SK-N-SH (cell line): Measurements from ENCODE around the gene PTPN6. TPM values are rescaled to one million over a fixed set of nuclear protein-coding genes. Genes with fewer than 3 reads are reported as not detected.

Experiments
- CTCF ChIA-PET: fragments of 300-600, 350-600 bp; formaldehyde crosslinking; extraction: SDS; loops from one replicate; lab custom pipeline; 2021; lab: Yijun Ruan, JAX
- POLR2A ChIA-PET: fragments of 350-600 bp; sonication (Branson Sonifier 250); formaldehyde crosslinking; extraction: SDS; loops from one replicate; lab custom pipeline; 2020; ENCODE audit warnings: antibody characterized with exemption, inconsistent platforms; lab: Yijun Ruan, JAX
- DNase-seq: peaks from one replicate; pipeline ENCODE4 v3.0.0; 2012
- H2AFZ ChIP-seq: fragments of 200-600 bp; sonication (generic); 2 replicates; pipeline ENCODE4 v1.8.1; 2016; ENCODE audit warnings: antibody characterized with exemption, mild to moderate bottlenecking, low read depth
- H3F3A ChIP-seq: fragments of 200-600 bp; sonication (generic); replicated peaks from 2 replicates; pipeline ENCODE3; 2016; ENCODE audit warnings: antibody characterized with exemption, mild to moderate bottlenecking; ENCODE audit not compliant: insufficient read depth
- H3K27ac ChIP-seq, 2 experiments: fragments of 200-500 bp in 1 of 2; fragments of 200-600 bp in 1 of 2; sonication (Bioruptor generic) in 1 of 2; sonication (generic), shearing (Covaris generic) in 1 of 2; 2 replicates each; pipeline versions ENCODE4 v1.5.1 to v1.6.1; 2014 to 2016; ENCODE audit warnings: low read depth in 2 of 2, inconsistent platforms in 1 of 2, low read length in 1 of 2, mild to moderate bottlenecking in 1 of 2, mixed read lengths in 1 of 2
- H3K27me3 ChIP-seq: fragments of 200-600 bp; sonication (generic), shearing (Covaris generic); 2 replicates; pipeline ENCODE4 v1.6.1; 2016; ENCODE audit warnings: mixed run types; ENCODE audit not compliant: insufficient read depth
- H3K36me3 ChIP-seq, 2 experiments: fragments of 200-500 bp in 1 of 2; fragments of 200-600 bp in 1 of 2; sonication (Bioruptor generic) in 1 of 2; sonication (generic) in 1 of 2; replicated peaks in 1 of 2; 2 replicates each; pipeline versions ENCODE3 to v1.5.1; 2014 to 2016; ENCODE audit warnings: low read length in 1 of 2, mild to moderate bottlenecking in 1 of 2; ENCODE audit not compliant: insufficient read depth in 2 of 2, control insufficient read depth in 1 of 2
- H3K4me1 ChIP-seq, 2 experiments: fragments of 200-500 bp in 1 of 2; fragments of 200-600 bp in 1 of 2; sonication (Bioruptor generic) in 1 of 2; sonication (generic), shearing (Covaris generic) in 1 of 2; 2 replicates each; pipeline versions ENCODE4 v1.5.1 to v1.6.1; 2014 to 2016; ENCODE audit warnings: low read depth in 1 of 2, low read length in 1 of 2, mixed run types in 1 of 2; ENCODE audit not compliant: insufficient read depth in 2 of 2, control insufficient read depth in 1 of 2
- H3K4me2 ChIP-seq: fragments of 200-600 bp; sonication (generic), shearing (Covaris generic); 2 replicates; pipeline ENCODE4 v1.6.1; 2017; ENCODE audit warnings: mixed run types
- H3K4me3 ChIP-seq, 2 experiments: fragments of 200-500 bp in 1 of 2; fragments of 200-600 bp in 1 of 2; sonication (Bioruptor generic) in 1 of 2; sonication (generic), shearing (Covaris generic) in 1 of 2; 2 replicates each; pipeline versions ENCODE4 v1.5.1 to v1.8.1; 2014 to 2016; ENCODE audit warnings: low read depth in 2 of 2, inconsistent platforms in 1 of 2, low read length in 1 of 2, mild to moderate bottlenecking in 1 of 2, mixed read lengths in 1 of 2, moderate library complexity in 1 of 2
- H3K79me2 ChIP-seq: fragments of 200-600 bp; sonication (generic); 2 replicates; pipeline ENCODE4 v1.8.1; 2017; ENCODE audit warnings: mild to moderate bottlenecking; ENCODE audit not compliant: insufficient read depth
- H3K9ac ChIP-seq: fragments of 200-600 bp; sonication (generic); 2 replicates; pipeline ENCODE4 v1.6.1; 2017; ENCODE audit warnings: mixed run types
- H3K9me2 ChIP-seq: fragments of 200-600 bp; sonication (generic); 2 replicates; pipeline ENCODE4 v1.6.1; 2017; ENCODE audit warnings: mixed run types
- H3K9me3 ChIP-seq: fragments of 200-600 bp; sonication (generic); 2 replicates; pipeline ENCODE4 v1.6.1; 2017; ENCODE audit warnings: mixed run types, mild to moderate bottlenecking, moderate library complexity
- H4K20me1 ChIP-seq: fragments of 200-600 bp; sonication (generic); 2 replicates; pipeline ENCODE4 v1.6.1; 2017; ENCODE audit warnings: mild to moderate bottlenecking, mixed run types; ENCODE audit not compliant: insufficient read depth
- CHD2 ChIP-seq: fragments of 150-350 bp; IDR thresholded peaks from 2 replicates; pipeline ENCODE4 v1.6.1; 2018; ENCODE audit warnings: low read length; ENCODE audit not compliant: partially characterized antibody
- EP300 ChIP-seq, 2 experiments: IDR thresholded peaks; 2 replicates each; pipeline versions ENCODE4 v1.4.0 to v1.6.1; 2012; ENCODE audit warnings: borderline replicate concordance in 1 of 2, low read depth in 1 of 2, low read length in 1 of 2
- EZH2phosphoT487 ChIP-seq: fragments of 200-600 bp; sonication (generic); IDR thresholded peaks from 2 replicates; pipeline ENCODE4 v1.6.1; 2017; ENCODE audit warnings: low read depth, mixed run types, mild to moderate bottlenecking, antibody characterized with exemption, moderate library complexity, borderline replicate concordance
- FOSL2 ChIP-seq: IDR thresholded peaks from 2 replicates; pipeline ENCODE4 v1.4.0; 2012; ENCODE audit warnings: low read depth, mild to moderate bottlenecking, moderate library complexity, borderline replicate concordance
- FOXJ3 ChIP-seq: sonication (generic); formaldehyde crosslinking; IDR thresholded peaks from 2 replicates; pipeline ENCODE4 v1.5.1; 2020; ENCODE audit warnings: mild to moderate bottlenecking, missing genetic modification reagents
- GATA2 ChIP-seq: sonication (generic); formaldehyde crosslinking; IDR thresholded peaks from 2 replicates; pipeline ENCODE4 v1.5.0; 2020; ENCODE audit warnings: mild to moderate bottlenecking, missing genetic modification reagents
- JUND ChIP-seq: IDR thresholded peaks from 2 replicates; pipeline ENCODE4 v1.4.0; 2012
- MEF2A ChIP-seq: IDR thresholded peaks from 2 replicates; pipeline ENCODE4 v1.4.0; 2012; ENCODE audit warnings: low read depth, borderline replicate concordance
- MXI1 ChIP-seq: IDR thresholded peaks from 2 replicates; pipeline ENCODE4 v1.6.1; 2012; ENCODE audit warnings: mild to moderate bottlenecking, low read depth, low read length, improper control_type of control experiment
- NFIC ChIP-seq: IDR thresholded peaks from 2 replicates; pipeline ENCODE4 v1.4.0; 2012; ENCODE audit warnings: borderline replicate concordance
- NRF1 ChIP-seq: IDR thresholded peaks from 2 replicates; pipeline ENCODE4 v1.6.1; 2012; ENCODE audit warnings: low read depth, mild to moderate bottlenecking, low read length
- POLR2AphosphoS5 ChIP-seq: IDR thresholded peaks from 2 replicates; pipeline ENCODE4 v1.6.1; 2012; ENCODE audit warnings: low read depth, low read length
- RFX5 ChIP-seq: IDR thresholded peaks from 2 replicates; pipeline ENCODE4 v1.6.1; 2012; ENCODE audit warnings: mild to moderate bottlenecking, improper control_type of control experiment, low read length
- RXRA ChIP-seq: IDR thresholded peaks from 2 replicates; pipeline ENCODE4 v1.4.0; 2012; ENCODE audit warnings: low read depth, mild to moderate bottlenecking, borderline replicate concordance
- TCF12 ChIP-seq: IDR thresholded peaks from 2 replicates; pipeline ENCODE4 v1.4.0; 2012
- WGBS: methylation state at CpG from one replicate; pipeline ENCODE4 v1.1.6; 2017; ENCODE audit warnings: low lambda C conversion rate; 5-methylcytosine and 5-hydroxymethylcytosine counted together
- polyA plus RNA-seq, 3 experiments: library from polyadenylated mRNA; depleted of rRNA; stranded (reverse); fragments of >200 nt; gene quantifications; 2 replicates each; pipeline ENCODE4 v1.2.3, GENCODE V29; 2012
- TF ChIP-seq, protein P1 (sequence below): IDR thresholded peaks from 2 replicates; pipeline ENCODE4 v1.6.1; 2012; ENCODE audit warnings: mild to moderate bottlenecking, low read depth, low read length, moderate library complexity
- TF ChIP-seq, protein P2 (sequence below): IDR thresholded peaks from 2 replicates; pipeline ENCODE4 v1.4.0; 2012; ENCODE audit warnings: low read depth
- TF ChIP-seq, protein P3 (sequence below): fragments of 150-350 bp; IDR thresholded peaks from 2 replicates; pipeline ENCODE4 v1.6.1; 2016; ENCODE audit warnings: mild to moderate bottlenecking, low read depth, low read length
- TF ChIP-seq, protein P4 (sequence below): IDR thresholded peaks from 2 replicates; pipeline ENCODE4 v1.4.0; 2012; ENCODE audit warnings: low read depth, borderline replicate concordance
- TF ChIP-seq, protein P5 (sequence below): IDR thresholded peaks from 2 replicates; pipeline ENCODE4 v1.4.0; 2012; ENCODE audit warnings: low read depth, borderline replicate concordance

The PTPN6 gene
- polyA plus RNA-seq, 1 of the 3 experiments (the other 2 are of a cell fraction), result 0.12 TPM

DNA sequence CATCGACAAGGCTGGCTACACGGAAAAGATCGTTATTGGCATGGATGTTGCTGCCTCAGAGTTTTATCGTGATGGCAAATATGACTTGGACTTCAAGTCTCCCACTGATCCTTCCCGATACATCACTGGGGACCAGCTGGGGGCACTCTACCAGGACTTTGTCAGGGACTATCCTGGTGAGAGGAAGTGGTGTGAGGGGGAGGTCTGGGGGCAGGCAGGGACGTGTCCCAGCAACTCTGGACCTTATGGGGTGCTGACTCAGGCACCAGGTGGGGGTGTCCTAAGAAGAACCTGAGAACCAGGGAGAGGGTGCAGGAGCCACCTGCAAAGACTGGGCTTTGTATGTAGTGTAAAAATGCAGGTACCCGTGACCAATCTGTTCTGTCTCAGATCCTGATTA is 31.6 kb upstream of the PTPN6 start:
- H3K79me2 ChIP-seq, result peaks cover 13% of the 10 kb centered on the region; the same call in 1 of the 2 replicates
- H3K9ac ChIP-seq, result no peak overlapping the region
- no peak overlapping the region for H2AFZ ChIP-seq
- ChIA-PET CTCF (interaction anchor here (1.2 to 8.2 kb wide), 5 partner anchors 17 to 51 kb away, joined by 3 to 134 read pairs (median 7); partner anchors contain the start of genes C12orf57 and SPSB2), POLR2A (interaction anchor here (2.2 kb wide), 1 partner anchor 24 kb away, joined by 6 read pairs; the partner anchor contains the start of genes C12orf57 and RNU7-1)
- H3K4me3 ChIP-seq, result no peak overlapping the region
- H3K9me2 ChIP-seq, result no peaks in the 10 kb centered on the region
- TF ChIP-seq NFIC (no peak), NRF1 (no peak), MEF2A (no peak), JUND (no peak), EP300 (IDR thresholded peaks at IDR 0.05; ENCODE audit: borderline replicate concordance in 1 of 2, low read depth in 1 of 2, low read length in 1 of 2) (no peak), CHD2 (no peak), RFX5 (no peak), MXI1 (no peak), EZH2phosphoT487 (no peak), TCF12 (no peak), GATA2 (CRISPR knock-in tag) (no peak), FOXJ3 (CRISPR knock-in tag) (no peak), RXRA (no peak), FOSL2 (no peak), POLR2AphosphoS5 (no peak)
- TF ChIP-seq, protein P1, sequence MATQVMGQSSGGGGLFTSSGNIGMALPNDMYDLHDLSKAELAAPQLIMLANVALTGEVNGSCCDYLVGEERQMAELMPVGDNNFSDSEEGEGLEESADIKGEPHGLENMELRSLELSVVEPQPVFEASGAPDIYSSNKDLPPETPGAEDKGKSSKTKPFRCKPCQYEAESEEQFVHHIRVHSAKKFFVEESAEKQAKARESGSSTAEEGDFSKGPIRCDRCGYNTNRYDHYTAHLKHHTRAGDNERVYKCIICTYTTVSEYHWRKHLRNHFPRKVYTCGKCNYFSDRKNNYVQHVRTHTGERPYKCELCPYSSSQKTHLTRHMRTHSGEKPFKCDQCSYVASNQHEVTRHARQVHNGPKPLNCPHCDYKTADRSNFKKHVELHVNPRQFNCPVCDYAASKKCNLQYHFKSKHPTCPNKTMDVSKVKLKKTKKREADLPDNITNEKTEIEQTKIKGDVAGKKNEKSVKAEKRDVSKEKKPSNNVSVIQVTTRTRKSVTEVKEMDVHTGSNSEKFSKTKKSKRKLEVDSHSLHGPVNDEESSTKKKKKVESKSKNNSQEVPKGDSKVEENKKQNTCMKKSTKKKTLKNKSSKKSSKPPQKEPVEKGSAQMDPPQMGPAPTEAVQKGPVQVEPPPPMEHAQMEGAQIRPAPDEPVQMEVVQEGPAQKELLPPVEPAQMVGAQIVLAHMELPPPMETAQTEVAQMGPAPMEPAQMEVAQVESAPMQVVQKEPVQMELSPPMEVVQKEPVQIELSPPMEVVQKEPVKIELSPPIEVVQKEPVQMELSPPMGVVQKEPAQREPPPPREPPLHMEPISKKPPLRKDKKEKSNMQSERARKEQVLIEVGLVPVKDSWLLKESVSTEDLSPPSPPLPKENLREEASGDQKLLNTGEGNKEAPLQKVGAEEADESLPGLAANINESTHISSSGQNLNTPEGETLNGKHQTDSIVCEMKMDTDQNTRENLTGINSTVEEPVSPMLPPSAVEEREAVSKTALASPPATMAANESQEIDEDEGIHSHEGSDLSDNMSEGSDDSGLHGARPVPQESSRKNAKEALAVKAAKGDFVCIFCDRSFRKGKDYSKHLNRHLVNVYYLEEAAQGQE, result no peak
- TF ChIP-seq, protein P2, sequence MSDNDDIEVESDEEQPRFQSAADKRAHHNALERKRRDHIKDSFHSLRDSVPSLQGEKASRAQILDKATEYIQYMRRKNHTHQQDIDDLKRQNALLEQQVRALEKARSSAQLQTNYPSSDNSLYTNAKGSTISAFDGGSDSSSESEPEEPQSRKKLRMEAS, result no peak
- TF ChIP-seq, protein P3, sequence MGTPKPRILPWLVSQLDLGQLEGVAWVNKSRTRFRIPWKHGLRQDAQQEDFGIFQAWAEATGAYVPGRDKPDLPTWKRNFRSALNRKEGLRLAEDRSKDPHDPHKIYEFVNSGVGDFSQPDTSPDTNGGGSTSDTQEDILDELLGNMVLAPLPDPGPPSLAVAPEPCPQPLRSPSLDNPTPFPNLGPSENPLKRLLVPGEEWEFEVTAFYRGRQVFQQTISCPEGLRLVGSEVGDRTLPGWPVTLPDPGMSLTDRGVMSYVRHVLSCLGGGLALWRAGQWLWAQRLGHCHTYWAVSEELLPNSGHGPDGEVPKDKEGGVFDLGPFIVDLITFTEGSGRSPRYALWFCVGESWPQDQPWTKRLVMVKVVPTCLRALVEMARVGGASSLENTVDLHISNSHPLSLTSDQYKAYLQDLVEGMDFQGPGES, result no peak
- TF ChIP-seq, protein P4, sequence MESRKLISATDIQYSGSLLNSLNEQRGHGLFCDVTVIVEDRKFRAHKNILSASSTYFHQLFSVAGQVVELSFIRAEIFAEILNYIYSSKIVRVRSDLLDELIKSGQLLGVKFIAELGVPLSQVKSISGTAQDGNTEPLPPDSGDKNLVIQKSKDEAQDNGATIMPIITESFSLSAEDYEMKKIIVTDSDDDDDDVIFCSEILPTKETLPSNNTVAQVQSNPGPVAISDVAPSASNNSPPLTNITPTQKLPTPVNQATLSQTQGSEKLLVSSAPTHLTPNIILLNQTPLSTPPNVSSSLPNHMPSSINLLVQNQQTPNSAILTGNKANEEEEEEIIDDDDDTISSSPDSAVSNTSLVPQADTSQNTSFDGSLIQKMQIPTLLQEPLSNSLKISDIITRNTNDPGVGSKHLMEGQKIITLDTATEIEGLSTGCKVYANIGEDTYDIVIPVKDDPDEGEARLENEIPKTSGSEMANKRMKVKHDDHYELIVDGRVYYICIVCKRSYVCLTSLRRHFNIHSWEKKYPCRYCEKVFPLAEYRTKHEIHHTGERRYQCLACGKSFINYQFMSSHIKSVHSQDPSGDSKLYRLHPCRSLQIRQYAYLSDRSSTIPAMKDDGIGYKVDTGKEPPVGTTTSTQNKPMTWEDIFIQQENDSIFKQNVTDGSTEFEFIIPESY, result no peak
- TF ChIP-seq, protein P5, sequence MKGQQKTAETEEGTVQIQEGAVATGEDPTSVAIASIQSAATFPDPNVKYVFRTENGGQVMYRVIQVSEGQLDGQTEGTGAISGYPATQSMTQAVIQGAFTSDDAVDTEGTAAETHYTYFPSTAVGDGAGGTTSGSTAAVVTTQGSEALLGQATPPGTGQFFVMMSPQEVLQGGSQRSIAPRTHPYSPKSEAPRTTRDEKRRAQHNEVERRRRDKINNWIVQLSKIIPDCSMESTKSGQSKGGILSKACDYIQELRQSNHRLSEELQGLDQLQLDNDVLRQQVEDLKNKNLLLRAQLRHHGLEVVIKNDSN, result no peak
- H3K36me3 ChIP-seq, result peaks cover 6 to 11% of the 10 kb centered on the region in 2 experiments
- no peaks in the 10 kb centered on the region for H3K9me3 ChIP-seq
- no peak overlapping the region; a peak in 1 of 4 replicates for H3K27ac ChIP-seq
- no peak overlapping the region for H3K4me2 ChIP-seq
- WGBS, result 82% methylated on average over 7 of the region's 7 CpGs
- H3F3A ChIP-seq, result peaks cover 5% of the 10 kb centered on the region
- peaks cover 11 to 14% of the 10 kb centered on the region in 2 experiments; a peak in 3 of 4 replicates for H3K4me1 ChIP-seq
- no peaks in the 10 kb centered on the region for H4K20me1 ChIP-seq
- DNase-seq, result no peak
- H3K27me3 ChIP-seq, result no peaks in the 10 kb centered on the region
